ENCODE measurements around the gene ANKRD16.
"Not testable (repeated sequence)": the region's sequence is repeated elsewhere in the genome, so short reads cannot be mapped to it uniquely, and the experiment has no call there.

ANKRD16 gene

DNA sequence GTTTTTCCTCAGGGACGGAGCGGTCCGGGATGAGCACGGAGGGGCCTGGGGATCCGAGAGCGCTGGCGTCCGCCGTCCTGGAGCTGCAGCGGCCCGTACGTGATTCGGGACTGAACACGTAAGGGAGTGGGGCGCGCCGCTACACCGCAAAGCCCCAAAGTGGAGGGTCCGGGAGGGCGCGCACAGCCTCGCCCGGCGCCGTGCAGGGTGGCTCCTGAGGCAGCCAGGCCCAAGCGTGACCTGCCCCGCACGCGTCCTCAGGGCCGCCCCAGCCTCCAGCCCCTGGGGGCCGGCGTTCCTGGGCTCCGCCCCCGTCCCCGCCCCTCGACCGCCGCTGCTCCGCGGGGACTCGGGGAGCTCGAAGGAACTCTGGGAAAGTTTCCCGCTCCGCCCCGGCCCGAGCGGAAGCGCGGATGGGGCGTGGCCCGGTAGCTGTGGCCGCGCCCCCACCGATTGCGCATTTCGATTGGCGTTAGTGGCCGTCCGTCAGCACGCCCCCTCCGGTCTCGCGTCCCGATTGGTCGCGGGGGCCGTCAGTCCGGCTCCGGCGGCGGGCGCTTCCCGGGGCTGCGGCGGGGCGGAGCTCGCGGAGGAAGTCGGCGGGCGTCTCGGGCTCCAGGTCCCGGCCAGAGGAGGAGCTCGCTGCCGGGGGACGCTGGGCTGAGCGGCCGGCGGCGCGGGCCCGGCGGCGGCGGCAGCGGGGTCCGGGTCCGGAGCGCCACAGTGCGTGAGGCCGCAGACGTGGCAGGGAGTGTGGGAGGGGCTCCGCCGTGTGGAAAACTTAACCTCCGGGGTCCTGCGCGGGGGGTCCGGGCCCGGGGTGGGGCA, at the start of gene ANKRD16, which contains the start of gene FBH1:
Gene ANKRD16, minus strand, starts transcription at position 270 of the 828 bp plus-strand sequence. CDS start 539 bp downstream, outside the sequence.
Gene FBH1, plus strand, starts transcription at position 620 of the 828 bp plus-strand sequence. Its CDS starts 103 bp downstream, at position 723.
- in situ Hi-C loops (cut with MboI; ENCODE audit: low pct_unique_long_range_greater_than_20kb, low sequenced_read_pairs): no loop called here
- DNase-seq: peak; percentile 100

DNA sequence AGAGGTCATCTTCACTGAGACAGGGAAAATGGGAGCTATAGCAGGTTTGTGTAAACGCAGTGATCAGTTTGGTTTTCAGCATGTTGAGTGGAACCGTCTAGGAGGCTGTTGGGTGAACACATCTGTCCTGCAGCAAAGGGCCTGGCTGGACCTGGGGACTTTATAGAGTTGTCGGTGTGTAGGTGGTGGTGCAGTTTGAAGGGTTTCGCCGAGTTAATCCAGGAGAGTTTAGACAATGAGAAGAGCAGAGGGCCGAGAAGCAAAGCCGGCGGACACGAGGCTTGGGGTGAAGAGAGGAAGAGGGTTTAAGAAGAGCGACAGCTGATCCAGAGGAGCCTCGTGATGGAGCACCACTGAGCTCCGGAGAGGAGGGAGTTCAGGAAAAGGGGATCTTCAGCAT, 48.6 kb upstream of the ANKRD16 start:
- no peak for DNase-seq
- in situ Hi-C loops (cut with MboI; ENCODE audit: low pct_unique_long_range_greater_than_20kb, low sequenced_read_pairs): no loop called here

DNA sequence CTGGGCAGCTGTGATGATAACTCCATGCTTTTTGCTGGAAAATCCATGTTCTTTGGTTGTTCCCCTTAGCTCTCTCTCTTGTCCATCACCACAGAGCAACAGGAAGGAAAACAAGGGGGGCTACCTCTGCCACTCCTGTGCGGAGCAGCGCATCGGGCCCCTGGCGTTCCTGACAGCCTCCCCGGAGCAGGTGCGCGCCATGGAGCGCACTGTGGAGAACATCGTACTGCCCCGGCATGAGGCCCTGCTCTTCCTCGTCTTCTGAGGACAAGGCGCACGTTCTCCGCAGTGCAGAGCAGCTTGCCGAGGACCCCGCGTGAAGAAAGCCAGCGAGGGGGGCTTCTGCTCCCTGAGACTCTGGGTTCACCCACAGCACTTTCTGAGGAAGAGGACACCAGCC, 47.3 kb upstream of the ANKRD16 start:
- in situ Hi-C loops (cut with MboI; ENCODE audit: low pct_unique_long_range_greater_than_20kb, low sequenced_read_pairs): no loop called here
- no peak for DNase-seq

DNA sequence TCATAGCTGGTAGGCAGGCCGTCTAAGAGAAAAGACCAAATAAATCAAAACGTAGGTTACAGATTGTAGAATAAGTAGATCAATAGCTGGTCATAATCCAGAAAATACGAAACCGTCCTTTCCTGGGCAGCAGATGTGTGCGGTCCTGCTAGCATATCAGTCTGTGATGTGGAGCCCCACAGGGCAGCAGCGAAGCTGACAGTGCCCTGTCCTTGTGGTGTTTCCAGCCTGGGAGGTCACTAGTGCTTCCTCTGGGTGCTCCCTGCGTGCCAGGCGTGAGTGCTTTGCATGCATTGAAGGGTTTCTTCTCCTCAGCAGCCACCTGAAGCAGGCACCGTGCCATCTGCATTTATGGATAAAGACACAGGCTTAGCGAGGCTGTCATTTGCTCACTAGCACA, 45.9 kb upstream of the ANKRD16 start:
- DNase-seq: no peak
- in situ Hi-C loops (cut with MboI; ENCODE audit: low pct_unique_long_range_greater_than_20kb, low sequenced_read_pairs): no loop called here

DNA sequence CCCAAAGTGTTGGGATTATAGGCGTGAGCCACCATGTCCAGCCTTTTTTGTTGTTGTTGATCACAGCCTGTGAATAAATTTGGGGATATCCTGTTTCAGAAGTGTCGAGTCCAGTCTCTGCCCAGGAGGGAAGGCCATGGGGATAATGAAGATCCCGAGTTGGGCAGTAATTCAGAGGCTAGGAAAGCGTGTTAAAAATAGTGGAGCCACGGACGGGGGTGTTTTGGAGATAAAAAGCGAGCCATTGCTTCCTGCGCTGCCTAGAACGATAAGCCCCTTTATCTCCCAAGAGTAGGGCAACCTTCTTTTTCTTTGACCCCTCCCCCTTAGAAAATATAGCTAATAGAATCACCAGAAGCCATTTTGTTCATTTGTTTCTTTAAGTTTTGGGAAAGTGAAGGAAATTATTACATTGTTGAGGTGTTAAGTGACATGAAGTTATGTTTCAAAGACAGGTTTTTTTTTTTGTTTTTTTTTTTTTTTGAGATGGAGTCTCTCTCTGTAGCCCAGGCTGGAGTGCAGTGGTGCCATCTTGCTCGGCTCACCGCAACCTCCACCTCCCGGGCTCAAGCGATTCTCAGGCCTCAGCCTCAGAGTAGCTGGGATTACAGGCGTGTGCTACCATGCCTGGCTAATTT, 44.3 kb upstream of the ANKRD16 start:
- DNase-seq: no peak
- in situ Hi-C loops (cut with MboI; ENCODE audit: low pct_unique_long_range_greater_than_20kb, low sequenced_read_pairs): no loop called here

DNA sequence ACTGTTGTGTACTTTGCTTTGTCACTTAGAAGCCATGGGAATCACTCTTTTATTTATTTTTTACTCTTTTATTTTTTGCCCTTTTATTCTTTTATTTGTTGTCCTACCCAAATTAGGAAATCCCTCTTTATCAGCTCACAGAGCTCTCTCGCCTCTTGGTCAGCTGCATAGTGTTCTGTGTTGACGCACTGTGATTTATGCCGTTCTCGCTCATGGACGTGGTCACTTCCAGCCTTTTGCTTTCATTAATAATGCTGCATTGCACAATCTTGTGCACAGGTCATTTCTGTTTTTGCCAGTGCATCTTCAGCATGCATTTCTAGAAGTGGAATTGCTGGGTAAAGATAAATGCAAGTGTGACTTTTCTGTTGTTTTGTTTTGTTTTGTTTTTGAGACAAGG, 42.7 kb upstream of the ANKRD16 start:
- no peak for DNase-seq
- in situ Hi-C loops (cut with MboI; ENCODE audit: low pct_unique_long_range_greater_than_20kb, low sequenced_read_pairs): no loop called here

DNA sequence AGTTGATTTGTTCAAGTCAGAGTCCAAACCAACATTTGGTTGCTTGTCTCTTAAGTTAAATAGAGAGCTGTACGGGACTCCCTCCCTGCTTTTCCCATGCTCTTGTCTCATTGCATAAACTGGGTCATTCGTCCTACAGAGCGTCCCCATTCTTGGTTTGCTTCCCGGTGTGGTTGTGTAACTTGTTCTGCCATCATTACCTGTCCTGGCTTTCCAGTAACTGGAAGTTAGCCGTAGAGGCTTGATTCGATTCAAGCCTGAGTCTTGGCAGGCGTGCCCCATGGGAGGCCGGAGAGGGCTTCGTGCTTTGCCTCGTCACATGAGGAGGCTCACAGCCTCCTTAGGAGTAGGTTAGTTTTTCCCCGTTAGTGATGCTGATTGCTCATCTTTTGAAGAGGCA, 40.6 kb upstream of the ANKRD16 start:
- in situ Hi-C loops (cut with MboI; ENCODE audit: low pct_unique_long_range_greater_than_20kb, low sequenced_read_pairs): no loop called here
- no peak for DNase-seq

DNA sequence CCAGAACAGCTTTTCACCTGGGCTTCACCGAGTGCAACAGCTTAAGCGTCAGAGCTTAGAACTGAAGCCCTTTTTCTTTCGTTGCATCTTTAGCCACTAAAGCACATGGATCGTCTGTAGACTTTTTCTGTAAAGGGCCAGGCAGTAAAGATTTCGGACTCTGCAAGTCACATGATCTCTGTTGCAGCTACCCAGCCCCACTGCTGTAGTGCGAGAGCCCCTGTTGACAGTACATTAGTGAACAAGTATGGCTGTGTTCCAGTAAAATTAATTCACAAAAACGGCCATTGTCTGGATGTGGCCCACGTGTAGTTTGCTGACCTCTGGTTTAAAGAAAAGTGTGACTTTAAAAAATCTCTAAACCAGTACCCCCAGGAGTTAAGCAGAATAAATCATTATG, 39.7 kb upstream of the ANKRD16 start:
- no peak for DNase-seq
- in situ Hi-C loops (cut with MboI; ENCODE audit: low pct_unique_long_range_greater_than_20kb, low sequenced_read_pairs): no loop called here

DNA sequence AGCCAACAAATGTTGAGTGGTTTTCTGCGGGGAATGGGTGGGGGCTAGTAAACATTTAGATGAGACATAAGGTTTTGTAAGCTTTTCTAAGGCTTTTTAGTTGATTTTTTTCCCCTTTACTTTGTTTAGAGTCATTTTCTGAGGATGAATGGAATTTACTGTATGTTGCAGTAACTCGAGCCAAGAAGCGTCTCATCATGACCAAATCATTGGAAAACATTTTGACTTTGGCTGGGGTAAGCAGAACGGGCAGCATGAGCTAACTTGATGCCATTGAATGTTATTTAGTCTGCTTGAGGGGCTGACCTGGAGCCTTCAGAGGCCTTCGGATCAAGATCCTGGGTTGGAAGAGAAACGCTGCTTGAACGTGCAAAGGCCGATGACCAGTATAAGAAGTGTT, 37.6 kb upstream of the ANKRD16 start:
- DNase-seq: no peak
- in situ Hi-C loops (cut with MboI; ENCODE audit: low pct_unique_long_range_greater_than_20kb, low sequenced_read_pairs): no loop called here

DNA sequence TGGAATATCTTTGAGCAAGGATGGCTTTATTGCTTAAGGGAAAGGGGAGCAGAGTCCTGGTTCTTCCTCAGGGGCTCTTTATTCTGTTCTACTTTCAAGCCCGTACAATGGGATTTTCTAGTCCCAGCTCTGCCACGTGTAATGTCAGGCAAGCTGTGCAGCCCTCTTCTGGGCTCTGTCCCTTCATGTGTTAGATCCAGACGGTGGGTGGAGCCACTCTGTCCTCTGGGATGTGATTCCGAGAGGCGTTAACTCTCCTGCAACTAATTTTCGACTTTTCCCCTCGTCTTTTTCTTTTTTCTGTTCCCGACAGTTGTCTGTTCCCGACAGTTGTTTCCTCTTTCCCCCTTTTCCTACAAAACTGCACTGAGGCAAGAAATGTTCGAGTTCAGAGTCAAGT, 35.2 kb upstream of the ANKRD16 start:
- no peak for DNase-seq
- in situ Hi-C loops (cut with MboI; ENCODE audit: low pct_unique_long_range_greater_than_20kb, low sequenced_read_pairs): no loop called here

DNA sequence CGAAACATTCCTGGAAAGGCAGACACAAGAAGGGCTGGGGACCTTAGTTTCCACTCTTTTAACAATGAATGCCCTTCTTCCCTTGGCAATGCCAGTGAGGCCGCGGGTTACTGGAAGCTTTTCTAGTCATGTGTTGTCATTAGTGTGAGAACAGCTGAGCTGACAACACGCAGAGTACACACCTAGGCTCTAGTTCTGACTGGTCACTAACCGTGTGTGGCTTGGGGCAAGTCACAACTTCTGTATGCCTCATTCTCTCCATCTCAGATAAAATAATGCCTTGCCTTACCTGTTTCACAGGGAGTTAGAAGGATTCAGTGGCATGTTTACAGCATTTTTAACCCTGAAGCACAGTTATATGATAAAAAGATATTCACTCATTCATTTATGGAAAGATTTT, 32.1 kb upstream of the ANKRD16 start:
- in situ Hi-C loops (cut with MboI; ENCODE audit: low pct_unique_long_range_greater_than_20kb, low sequenced_read_pairs): no loop called here
- DNase-seq: no peak

DNA sequence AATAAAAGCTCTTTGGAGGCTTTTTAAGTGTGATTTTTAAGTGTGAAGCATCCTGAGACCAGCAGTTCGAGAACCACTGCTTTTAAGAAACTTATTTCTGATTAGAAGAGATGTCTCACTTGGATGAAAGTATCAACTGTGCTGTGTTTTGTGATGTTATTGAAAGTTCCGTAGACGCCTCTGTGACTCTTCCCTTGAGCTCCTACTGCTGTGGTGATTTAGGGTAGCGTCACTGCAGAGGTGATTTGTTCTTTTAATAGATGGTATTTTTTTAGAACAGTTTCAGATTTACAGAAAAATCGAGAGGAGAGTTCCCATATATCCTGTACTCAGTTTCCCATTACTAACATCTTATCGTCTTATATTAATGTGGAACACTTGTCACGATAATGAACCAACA, 29.9 kb upstream of the ANKRD16 start:
- no peak for DNase-seq
- in situ Hi-C loops (cut with MboI; ENCODE audit: low pct_unique_long_range_greater_than_20kb, low sequenced_read_pairs): no loop called here

DNA sequence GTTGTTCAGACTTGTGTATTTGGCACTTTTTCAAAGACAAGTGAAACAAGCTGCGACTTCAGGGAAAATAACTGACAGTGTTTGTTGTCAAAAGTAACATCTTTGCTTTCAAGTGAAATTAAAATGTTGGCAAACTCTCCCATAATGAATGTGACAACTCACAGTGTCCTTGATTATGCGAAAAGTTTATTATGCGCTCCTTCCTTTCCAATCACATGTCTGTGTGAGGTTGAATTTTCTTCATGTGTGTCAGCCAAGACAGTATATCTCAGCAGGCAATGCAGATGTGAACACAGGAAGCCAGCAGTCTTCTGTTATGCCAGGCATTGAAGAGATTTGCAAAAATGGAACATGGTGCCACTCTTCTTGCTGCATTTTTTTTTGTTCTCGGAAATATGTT, 29.1 kb upstream of the ANKRD16 start:
- no peak for DNase-seq
- in situ Hi-C loops (cut with MboI; ENCODE audit: low pct_unique_long_range_greater_than_20kb, low sequenced_read_pairs): no loop called here

DNA sequence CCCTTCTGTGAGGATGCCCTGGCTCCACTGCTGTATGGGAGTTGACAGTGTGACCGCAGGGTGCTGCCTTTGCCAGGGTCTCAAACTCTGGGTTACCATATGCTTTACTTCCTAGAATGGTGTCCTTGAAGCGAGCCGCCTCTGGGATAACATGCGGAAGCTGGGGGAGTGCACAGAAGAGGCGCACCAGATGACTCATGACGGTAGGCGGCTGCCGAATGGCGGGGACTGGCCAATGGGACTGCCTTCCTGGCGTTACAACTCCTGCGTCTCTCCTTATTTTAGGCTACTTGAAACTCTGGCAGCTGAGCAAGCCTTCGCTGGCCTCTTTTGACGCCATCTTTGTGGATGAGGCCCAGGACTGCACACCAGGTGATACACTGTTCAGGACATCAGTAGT, 27.6 kb upstream of the ANKRD16 start:
- DNase-seq: no peak
- in situ Hi-C loops (cut with MboI; ENCODE audit: low pct_unique_long_range_greater_than_20kb, low sequenced_read_pairs): no loop called here

DNA sequence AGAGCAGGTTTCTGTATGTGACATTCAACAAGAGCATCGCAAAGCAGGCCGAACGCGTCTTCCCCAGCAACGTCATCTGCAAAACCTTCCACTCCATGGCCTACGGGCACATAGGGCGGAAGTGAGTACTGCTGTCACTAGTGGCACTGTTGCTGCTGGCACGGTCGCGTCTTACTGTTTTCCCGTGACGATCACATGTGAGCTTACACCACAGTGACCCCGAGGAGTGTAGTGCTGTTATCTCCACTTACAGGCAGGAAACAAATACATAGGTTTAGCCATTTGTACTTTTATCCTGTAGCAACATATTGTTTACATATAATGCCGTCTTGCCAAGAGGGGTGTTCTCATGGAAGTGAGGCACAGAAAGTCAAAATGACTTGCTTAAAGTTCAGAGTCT, 25.8 kb upstream of the ANKRD16 start:
- DNase-seq: no peak
- in situ Hi-C loops (cut with MboI; ENCODE audit: low pct_unique_long_range_greater_than_20kb, low sequenced_read_pairs): no loop called here

DNA sequence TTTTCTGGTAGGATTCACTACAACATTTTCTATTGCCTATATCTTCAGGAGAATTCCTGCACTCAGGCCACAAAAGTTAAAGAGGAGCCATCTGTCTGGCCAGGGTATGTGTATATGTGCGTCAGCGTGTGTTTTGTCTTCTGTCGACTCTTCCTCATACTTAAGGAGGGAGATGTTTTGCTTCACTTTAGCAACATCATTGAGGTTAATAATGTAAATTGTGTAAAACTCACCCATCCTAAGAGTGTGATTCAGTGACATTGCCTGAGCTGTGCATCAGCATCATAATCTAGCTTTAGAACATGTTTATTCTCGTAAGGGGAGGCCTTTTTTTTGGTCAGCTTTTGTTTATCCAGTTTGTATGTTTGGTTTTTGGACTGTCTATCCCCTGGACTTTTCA, 24.0 kb upstream of the ANKRD16 start:
- DNase-seq: no peak
- in situ Hi-C loops (cut with MboI; ENCODE audit: low pct_unique_long_range_greater_than_20kb, low sequenced_read_pairs): no loop called here

DNA sequence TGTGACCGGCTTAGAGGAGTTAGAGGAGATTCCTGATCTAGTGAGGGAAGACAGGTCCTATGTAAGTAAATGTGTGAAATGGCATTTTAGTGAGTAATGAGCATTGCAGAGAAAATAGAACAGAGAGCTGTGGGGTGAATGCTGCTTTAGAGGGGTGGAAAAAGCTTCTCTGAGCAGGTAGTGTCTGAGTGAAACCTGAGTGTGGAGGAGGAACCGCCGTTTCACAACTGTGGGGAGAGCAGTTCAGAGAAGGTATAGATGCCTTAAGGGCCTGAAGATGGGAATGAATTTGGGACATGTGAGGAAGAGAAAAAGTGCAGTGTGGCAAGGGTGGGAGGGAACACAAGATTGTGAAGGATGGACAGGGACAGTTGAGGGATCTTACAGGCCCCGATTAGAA, 22.0 kb upstream of the ANKRD16 start:
- in situ Hi-C loops (cut with MboI; ENCODE audit: low pct_unique_long_range_greater_than_20kb, low sequenced_read_pairs): no loop called here
- no peak for DNase-seq

DNA sequence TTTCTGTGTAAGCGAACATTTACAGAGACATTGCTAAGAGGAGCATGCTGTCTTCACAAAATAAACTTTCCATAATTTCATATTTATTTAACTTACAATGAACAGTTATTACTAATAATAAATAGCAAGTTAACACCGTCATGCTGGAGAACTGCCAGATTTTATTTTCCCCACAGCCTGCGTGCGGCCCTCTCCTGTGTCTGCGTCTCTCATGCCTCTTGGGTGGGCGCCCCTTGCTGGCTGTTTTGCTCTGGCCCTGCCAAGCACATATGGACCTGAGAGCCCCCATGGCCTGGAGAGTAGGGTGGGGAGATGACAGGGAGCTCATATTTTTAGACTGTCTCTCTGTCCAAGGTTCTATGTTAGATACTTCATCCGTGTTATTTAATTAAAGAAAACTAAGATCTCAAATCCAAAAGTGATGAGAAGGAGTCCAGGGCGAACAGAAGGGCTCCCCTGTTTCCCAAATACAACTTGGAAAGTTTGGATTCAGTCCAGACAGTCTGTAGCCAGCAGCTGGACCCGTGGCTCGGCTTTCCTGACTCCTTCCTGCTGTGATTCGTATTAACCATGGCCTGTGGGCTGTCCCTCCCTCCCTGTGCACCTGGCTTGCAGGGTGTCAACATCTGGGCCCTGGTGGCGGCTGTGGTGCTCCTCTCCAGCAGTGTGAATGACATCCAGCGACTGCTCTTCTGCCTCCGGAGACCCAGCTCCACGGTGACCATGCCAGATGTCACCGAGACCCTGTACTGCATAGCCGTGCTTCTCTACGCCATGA, 20.8 kb upstream of the ANKRD16 start:
- no peak for DNase-seq
- in situ Hi-C loops (cut with MboI; ENCODE audit: low pct_unique_long_range_greater_than_20kb, low sequenced_read_pairs): no loop called here

DNA sequence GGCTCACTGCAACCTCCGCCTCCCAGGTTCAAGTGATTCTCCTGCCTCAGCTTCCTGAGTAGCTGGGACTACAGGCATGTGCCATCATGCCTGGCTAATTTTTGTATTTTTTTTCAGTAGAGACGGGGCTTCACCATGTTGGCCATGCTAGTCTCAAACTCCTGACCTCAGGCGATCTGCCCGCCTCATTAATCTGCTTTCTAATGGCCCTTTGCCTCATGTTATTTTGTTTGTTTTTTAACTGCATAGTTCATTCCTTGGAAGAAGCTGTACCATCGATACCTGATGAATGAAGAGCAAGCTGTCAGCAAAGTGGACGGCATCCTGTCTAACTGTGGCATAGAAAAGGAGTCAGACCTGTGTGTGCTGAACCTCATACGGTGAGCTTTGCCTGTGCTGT, 19.0 kb upstream of the ANKRD16 start:
- in situ Hi-C loops (cut with MboI; ENCODE audit: low pct_unique_long_range_greater_than_20kb, low sequenced_read_pairs); DNase-seq: not testable (repeated sequence)

DNA sequence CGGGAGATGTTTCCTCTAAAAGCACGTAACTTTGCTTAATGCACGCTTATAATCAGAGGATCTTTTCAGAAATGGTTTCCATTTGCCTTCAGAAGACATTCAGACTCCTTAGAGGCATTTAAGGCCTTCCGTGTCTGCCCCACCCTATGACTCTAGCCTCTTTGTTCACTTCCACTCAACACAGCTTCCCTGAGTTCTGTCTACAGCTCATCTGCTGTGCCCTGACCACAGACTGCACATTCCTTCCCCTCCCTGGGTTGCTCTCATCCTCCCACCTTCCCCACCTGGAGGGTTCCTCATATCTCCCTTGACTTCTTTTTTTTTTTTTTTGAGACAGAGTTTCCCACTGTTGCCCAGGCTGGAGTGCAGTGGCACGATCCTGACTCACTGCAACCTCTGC, 17.0 kb upstream of the ANKRD16 start:
- peak; percentile 61 for DNase-seq
- in situ Hi-C loops (cut with MboI; ENCODE audit: low pct_unique_long_range_greater_than_20kb, low sequenced_read_pairs): no loop called here
